ENCODE data around the gene DEAF1.
"Not testable (repeated sequence)": the region's sequence is repeated elsewhere in the genome, so short reads cannot be mapped to it uniquely, and the experiment has no call there.

The DEAF1 gene, protein sequence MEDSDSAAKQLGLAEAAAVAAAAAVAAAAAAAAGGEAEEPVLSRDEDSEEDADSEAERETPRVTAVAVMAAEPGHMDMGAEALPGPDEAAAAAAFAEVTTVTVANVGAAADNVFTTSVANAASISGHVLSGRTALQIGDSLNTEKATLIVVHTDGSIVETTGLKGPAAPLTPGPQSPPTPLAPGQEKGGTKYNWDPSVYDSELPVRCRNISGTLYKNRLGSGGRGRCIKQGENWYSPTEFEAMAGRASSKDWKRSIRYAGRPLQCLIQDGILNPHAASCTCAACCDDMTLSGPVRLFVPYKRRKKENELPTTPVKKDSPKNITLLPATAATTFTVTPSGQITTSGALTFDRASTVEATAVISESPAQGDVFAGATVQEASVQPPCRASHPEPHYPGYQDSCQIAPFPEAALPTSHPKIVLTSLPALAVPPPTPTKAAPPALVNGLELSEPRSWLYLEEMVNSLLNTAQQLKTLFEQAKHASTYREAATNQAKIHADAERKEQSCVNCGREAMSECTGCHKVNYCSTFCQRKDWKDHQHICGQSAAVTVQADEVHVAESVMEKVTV

DNA sequence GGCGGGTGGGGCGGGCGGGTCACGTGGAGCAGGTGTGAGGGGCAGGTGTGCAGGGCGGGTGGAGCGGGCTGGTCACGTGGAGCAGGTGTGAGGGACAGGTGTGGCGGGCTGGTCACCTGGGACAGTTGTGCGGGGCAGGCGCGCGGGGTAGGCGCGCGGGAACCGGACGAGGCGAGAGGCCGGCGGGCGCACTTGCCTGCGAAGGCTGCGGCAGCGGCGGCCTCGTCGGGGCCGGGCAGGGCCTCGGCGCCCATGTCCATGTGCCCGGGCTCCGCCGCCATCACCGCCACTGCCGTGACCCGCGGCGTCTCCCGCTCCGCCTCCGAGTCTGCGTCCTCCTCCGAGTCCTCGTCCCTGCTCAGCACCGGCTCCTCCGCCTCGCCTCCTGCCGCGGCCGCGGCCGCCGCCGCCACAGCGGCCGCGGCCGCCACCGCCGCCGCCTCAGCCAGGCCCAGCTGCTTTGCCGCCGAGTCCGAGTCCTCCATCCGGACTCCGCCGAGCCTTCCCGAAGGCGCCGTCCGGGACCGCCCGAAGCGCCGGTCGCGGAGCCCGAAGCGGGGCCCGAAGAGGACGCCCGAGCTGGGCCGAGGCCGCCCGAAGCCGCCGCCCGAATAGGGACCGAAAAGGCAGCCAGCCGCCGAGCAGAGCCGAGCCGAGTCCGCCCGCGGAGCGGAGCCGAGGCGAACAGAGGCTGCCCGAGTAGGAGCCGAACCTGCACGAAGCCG is at the start of gene DEAF1:
Gene DEAF1, minus strand, starts transcription at position 660 of the 725 bp plus-strand sequence. Its CDS starts 175 bp downstream, at position 485.
- H3K4me3 ChIP-seq (ENCODE audit: low read depth, low read length), result peak within 1 kb of the TSS; percentile 78

DNA sequence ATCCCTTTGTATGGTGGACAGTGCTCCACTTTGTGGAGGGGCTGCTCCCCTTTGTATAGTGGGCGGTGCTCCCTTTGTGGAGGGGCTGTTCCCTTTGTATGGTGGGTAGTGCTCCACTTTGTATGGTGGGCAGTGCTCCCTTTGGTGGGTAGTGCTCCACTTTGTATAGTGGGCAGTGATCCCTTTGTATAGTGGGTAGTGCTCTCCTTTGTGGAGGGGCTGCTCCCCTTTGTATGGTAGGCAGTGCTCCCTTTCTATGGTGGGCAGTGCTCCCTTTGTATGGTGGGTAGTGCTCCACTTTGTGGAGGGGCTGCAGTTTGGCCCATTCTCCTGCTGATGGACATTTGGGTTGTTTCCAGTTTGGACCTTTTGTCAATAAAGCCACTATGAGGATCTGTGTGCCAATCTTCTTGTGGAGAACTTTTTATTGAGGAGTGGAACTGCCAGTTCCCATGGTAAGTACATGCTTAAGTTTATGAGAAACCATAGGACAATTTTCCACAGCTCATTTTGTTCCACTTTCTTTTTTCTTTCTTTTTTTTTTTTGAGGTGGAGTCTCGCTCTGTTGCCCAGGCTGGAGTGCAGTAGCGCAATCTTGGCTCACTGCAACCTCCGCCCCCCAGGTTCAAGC is 47.7 kb upstream of the DEAF1 start:
- no peak overlapping the region for H3K4me3 ChIP-seq (ENCODE audit: low read depth, low read length)

DNA sequence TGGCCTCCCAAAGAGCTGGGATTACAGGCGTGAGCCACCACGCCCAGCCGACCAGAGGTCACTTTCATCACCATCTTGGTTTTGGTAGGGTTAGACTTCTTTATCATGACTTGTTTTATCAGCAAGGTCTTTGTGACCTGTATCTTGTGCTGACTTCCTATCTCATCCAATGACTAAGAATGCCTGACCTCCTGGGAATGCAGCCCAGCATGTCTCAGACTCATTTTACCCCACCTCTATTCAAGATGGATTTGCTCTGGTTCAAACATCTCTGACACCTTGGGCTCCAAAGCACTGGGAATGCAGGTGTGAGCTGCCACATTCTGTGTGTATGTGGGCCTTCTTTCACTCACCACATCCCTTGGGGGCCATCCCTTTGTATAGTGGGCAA is 47.1 kb upstream of the DEAF1 start:
- no peak overlapping the region for H3K4me3 ChIP-seq (ENCODE audit: low read depth, low read length)

DNA sequence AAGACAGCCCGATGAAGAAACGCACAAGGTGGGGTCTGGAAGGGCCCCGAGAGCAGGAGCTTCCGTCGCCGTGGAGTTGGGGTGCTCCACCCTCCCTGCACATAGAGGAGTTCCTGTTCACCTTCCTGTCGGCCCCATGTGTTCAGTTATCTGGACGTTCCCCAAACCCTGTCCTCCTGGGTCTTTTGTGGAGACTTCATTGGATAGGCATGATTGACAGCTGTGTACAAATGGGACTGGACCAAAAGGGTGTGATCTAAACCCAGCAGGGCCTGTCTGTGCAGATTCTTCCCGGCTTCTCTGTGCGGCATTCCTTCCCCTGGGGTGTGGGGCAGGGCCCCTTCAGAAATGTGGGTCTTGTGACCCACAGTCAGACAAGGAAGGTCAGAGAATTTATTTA is 42.9 kb upstream of the DEAF1 start:
- H3K4me3 ChIP-seq (ENCODE audit: low read depth, low read length), result not testable (repeated sequence)

DNA sequence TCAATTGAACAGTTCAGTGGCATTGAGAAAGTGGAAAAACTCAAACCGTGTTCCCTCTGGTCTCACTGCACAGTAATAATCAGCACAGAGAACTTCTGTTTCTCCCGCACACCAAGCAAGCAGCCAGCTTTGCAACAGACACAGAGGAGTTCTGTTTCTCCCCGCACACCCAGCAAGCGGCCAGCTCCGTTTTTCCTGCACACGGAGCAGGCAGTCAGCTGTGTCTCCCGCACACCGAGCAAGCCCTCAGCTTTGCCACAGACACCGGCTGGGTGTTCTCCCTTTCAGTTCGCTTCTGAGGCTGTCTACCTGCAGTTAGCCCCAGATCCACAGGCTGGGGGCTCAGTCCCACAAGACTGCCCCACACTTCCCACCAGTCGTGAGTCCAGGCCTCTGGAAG is 42.3 kb upstream of the DEAF1 start:
- no peak overlapping the region for H3K4me3 ChIP-seq (ENCODE audit: low read depth, low read length)

DNA sequence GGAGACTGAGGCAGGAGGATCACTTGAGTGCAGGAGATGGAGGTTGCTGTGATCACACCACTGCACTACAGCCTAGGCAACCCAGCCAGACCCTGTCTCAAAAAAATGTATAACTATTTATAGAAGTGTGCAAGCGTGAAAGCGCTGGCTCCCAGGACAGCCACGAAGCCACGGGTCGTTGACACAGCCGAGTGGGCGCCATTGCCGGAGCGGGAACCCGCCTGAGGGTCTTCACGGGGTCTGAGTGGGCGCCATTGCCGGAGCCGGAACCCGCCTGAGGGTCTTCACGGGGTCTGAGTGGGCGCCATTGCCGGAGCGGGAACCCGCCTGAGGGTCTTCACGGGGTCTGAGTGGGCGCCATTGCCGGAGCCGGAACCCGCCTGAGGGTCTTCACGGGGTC is 39.5 kb upstream of the DEAF1 start:
- not testable (repeated sequence) for H3K4me3 ChIP-seq (ENCODE audit: low read depth, low read length)

DNA sequence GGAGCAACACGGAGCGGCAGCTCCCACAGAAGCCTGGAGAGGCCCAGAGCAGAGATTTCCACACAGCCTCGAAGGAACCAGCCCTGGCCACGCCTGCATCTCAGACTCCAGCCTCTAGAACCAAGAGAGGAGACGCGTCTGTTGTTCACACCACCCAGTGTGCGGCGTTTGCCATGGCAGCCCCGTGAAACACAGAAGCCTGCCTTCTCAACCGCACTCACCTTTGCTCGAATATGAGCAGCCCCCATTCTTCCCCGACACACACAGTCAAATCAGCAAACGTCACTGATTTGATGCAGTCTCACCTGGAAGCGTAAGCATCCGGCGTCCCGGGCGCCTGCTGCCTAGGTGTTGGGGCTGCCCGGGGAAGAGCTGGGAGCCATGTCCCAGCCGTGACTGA is 38.0 kb upstream of the DEAF1 start:
- H3K4me3 ChIP-seq (ENCODE audit: low read depth, low read length), result no peak overlapping the region

DNA sequence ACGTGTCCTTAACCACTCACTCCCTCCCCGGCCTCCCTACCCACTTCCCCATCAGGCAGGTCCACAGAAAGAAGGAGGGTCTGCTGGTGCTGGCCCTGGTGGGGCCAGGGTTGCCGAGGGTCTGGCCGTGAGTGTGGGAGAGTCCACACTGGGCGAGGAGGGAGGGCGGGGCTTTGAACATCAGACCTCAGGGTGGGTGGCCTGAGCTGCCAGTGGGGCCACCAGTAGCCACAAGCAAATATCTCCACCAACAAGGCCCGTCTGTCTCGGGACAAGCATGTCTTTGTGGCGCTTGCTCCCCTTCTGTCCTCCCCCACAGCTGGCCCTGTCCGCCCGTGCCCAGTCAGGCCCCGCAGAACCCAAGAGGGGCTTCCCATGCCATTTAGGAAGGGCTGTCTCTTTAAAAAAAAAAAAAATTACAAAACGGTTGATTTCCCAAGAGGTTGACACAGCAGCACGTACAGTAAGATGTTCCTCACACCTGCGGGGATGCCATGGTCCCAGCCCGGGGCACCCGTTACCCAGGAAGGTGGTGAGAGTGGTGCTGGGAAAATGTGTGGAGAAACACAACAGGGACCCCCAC is 34.6 kb upstream of the DEAF1 start:
- H3K4me3 ChIP-seq (ENCODE audit: low read depth, low read length), result no peak overlapping the region

DNA sequence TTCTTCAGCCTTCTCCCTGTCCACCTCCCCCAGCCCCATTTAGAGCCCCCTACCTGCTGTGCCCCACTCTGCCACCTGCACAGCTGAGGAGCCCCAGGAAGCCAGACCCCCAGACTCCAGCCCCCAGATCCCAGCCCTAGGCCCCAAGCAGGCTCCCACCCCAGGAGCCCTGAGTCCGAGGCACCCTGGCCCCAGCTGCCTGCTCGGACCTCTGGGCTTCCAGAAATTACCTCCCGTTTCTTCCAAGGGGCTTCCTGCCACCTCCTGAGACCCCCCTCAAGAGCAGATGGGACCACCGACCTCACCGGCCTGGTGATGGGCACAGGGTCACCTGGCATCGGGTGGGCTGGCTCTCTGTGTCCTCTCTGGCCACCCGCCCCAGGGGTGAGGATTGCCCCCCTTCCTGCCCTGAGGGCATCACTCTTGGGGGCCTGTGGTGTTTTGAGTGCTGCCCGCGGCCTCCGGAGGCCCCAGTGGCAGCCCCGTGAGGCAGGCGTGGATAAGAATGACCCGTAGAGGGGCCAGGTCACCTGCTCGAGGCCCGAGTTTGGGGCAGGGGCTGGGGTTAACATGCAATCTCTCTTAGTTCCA is 34.0 kb upstream of the DEAF1 start:
- H3K4me3 ChIP-seq (ENCODE audit: low read depth, low read length), result no peak overlapping the region

DNA sequence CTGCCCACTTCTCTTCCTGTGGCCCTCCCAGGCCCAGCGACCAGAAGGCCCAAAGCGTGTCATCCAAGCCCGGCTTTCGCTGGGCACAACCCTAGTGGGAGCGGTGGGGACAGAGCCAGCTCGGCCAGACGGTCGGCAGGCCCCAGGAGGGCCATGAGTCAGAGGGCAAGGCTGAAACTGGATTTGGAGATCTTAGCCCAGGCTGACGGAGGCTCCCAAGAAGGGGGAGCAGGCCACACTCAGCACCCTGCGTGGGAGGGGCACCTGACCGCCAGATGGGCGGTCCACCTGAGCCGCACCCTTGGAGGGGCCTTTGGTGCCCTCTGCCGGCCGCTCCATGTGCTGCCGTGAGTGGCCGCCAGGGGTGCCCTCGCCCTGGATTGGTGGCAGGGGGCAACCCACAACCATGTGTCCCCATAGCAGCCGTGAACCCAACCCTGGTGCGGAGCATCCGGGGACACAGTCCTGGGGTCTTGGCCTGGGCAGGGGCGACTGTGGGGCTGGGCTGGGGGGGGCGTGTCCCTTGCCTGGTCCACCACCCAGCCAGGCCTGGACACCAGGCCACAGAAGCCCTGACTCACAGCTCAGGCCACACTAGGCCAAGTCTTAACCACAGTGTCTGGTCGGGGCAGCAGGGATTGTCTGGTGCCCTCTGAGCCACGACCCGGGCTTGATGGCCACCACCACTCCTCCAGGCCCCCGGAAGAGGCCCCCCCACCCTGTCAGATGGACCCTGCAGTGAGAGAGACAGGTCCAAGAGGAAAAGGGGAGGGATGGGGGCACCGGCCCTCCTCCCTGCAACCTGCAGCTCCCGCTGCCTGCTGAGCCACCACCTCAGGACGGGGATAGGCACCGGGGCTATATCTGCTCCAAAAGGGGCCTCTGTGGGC is 33.1 kb upstream of the DEAF1 start:
- no peak overlapping the region for H3K4me3 ChIP-seq (ENCODE audit: low read depth, low read length)

DNA sequence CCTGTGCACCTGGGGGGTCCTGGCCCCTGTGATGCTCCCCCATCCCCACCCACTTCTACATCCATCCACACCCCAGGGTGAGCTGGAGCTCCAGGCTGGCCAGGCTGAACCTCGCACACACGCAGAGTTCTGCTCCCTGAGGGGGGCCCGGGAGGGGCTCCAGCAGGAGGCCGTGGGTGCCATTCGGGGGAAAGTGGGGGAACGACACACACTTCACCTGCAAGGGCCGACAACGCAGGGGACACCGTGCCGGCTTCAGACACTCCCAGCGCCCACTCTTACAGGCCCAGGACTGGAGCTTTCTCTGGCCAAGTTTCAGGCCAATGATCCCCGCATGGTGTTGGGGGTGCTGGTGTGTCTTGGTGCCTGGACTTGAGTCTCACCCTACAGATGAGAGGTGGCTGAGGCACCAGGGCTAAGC is 32.3 kb upstream of the DEAF1 start:
- H3K4me3 ChIP-seq (ENCODE audit: low read depth, low read length), result no peak overlapping the region

DNA sequence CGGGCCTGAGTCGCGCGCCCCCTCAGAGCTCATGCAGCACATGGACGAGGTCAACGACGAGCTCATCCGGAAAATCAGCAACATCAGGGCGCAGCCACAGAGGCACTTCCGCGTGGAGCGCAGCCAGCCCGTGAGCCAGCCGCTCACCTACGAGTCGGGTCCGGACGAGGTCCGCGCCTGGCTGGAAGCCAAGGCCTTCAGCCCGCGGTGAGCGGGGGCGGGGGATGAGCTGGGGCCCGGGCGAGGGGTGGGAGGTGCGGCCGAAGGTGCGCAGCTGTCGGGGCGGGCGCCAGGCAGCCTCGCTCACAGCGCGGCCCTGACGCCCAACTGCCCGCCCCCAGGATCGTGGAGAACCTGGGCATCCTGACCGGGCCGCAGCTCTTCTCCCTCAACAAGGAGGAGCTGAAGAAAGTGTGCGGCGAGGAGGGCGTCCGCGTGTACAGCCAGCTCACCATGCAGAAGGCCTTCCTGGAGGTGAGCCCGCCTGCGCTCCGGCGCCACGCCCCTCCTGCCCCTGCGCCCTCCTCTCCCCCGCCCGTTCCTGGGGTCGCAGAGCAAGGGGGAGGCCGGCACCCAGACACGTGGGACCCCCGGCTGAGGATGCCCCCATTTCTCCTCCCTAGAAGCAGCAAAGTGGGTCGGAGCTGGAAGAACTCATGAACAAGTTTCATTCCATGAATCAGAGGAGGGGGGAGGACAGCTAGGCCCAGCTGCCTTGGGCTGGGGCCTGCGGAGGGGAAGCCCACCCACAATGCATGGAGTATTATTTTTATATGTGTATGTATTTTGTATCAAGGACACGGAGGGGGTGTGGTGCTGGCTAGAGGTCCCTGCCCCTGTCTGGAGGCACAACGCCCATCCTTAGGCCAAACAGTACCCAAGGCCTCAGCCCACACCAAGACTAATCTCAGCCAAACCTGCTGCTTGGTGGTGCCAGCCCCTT is 31.5 kb upstream of the DEAF1 start:
- H3K4me3 ChIP-seq (ENCODE audit: low read depth, low read length), result peak overlapping the region; percentile 17

DNA sequence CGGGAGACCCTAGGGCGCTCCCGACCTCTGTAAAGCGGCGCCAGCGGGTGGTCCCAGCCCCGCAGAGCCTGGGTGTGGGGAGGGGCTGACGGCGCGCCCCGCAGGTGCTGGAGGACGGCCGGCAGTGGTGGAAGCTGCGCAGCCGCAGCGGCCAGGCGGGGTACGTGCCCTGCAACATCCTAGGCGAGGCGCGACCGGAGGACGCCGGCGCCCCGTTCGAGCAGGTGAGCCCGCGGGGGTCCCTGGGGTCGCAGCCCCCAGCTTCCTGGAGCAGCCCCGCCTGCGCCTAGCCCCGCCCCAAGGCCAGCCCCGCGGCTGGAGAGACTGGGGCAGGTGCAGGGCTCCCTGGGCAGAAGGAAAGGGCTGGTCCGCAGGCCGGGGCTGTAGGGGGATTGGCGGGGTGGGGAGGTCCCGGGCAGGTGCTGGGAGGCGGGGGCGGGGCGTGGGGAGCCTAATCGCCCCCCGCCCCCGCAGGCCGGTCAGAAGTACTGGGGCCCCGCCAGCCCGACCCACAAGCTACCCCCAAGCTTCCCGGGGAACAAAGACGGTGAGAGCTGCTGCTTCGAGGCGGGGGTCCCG is 30.7 kb upstream of the DEAF1 start:
- H3K4me3 ChIP-seq (ENCODE audit: low read depth, low read length), result peak overlapping the region; percentile 17

DNA sequence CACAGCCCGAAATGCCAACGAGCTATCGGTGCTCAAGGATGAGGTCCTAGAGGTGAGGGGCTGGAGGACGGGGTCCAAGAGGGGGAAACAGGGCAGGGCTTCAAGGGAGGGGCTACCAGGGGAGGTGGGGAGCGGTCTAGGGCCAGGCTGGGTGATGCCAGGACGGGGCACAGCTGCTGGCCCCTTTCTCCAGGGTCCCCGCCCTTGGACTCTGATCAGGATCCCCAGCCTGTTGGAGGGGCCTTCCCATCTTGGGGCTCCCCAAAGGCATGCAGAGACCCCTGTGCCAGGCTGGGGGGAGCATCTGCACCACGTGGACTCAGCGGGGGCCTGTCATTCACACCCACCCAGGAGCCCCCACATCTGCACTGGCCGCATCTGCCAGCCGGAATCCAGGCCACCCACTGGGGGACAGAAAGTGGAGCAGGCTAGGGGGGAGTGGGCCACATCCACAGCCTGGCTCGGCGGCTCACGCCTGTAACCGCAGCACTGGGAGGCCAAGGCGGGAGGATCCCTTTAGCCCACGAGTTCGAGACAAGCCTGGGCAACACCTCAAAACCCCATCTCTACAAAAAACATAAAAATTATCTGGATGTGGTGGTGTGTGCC is 29.9 kb upstream of the DEAF1 start:
- no peak overlapping the region for H3K4me3 ChIP-seq (ENCODE audit: low read depth, low read length)

DNA sequence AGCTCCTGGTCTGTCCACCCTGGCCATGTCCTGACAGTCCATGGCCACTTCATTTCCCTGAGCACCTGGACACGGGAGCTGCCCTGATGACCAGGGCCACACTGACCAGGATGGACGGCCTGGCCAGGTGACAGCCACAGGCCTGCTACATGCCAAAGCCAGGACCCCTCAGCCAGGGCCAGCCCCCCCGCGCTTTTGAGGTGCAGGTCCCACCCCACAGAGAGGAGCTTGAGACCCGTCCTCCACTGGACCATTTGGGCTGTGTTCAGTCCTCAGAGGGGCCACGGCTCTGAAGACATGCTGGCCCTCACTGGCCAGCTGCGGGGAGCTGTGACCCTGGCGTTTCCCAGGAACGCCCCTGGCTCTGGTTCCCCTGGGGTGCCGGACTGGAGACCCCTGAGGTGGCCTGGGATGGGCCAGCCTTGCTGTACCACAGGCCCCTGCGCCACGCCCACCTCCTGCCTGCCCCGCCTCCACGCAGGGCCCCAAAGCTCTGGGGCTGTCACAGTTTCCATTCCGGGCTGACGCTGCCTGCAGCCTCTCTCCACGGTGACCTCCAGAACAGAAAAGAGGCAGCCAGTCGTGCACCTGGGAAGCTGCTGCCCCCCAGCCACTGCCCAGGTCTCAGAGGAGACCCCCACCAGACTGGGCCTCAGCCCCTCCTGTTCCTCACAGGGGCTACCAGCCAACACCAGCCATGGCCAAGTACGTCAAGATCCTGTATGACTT is 29.2 kb upstream of the DEAF1 start:
- H3K4me3 ChIP-seq (ENCODE audit: low read depth, low read length), result no peak overlapping the region

DNA sequence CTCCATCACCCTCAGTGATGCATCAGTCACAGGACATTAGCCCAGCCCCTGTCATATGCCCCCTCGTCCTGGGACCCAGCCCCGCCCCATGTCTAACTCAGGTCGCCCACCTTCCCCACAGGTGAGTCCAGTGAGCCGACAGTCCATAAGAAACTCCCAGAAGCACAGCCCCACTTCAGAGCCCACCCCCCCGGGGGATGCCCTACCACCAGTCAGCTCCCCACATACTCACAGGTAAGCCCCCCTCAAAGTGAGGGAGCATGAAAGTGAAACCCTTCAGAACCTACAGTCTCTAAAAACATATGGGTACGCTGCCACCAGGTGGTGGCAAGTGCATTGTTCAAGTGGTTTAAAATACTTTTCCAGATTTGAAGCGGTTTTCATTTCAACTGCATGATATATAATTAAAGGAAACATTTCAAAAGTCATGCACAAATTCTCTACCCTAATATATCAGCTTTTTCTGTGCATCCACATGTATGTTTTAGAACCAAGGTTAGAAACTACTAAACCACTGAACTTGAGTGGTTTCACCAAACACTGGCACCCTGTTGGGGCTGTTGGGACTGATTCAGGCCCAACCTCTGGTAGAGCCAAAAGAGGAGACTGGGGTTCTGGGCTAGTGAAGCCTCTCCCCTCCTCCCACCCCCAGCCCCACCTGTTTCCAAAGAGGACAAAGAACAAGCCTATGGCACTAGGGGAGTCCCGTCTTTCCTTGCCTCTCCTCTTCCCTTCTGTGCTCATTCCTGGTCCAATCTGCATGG is 28.3 kb upstream of the DEAF1 start:
- no peak overlapping the region for H3K4me3 ChIP-seq (ENCODE audit: low read depth, low read length)
